Measurements from ENCODE around the gene OR6S1. TPM values are rescaled to one million over a fixed set of nuclear protein-coding genes. Genes with fewer than 3 reads are reported as not detected.
"Not testable (repeated sequence)": the region's sequence is repeated elsewhere in the genome, so short reads cannot be mapped to it uniquely, and the experiment has no call there.

The OR6S1 gene
- total RNA-seq, 1 donor from 2014 or later: not detected

DNA sequence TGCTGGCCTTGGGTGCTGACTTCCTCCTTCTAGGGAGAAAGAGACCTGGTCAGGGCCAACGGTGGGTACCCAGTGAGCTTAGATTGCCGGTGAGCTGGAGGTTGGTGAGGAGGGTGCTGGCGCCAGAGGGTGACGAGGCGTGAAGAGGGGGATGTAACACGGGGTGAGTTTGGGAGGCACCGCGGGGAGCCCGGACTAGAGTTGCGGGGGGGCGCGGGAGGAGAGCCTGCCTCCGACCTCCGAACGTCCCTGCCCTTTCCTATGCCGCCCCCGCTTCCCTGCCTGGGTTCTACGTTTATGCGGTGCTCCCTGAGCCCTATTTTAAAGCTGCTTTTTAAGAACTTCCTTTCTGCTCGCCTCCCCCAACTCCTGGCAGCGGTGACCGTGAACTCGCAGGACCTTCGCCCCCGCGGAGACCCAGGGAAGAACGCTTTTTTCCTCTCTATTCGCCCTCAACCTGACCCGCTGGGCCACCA lies 18.6 kb downstream of the OR6S1 start:
- Mint-ChIP-seq H3K36me3 (ENCODE audit: low read depth) (peaks cover 3% of the 10 kb centered on the region), H3K27me3 (peaks cover 12% of the 10 kb centered on the region), H3K4me1 (peaks cover 62% of the 10 kb centered on the region), H3K4me3 (peak overlapping the region; percentile 78), H3K27ac (peak overlapping the region; percentile 63), H3K9me3 (no peaks in the 10 kb centered on the region)
- ATAC-seq (ENCODE audit: low read depth): peak; percentile 30
- POLR2A ChIA-PET: interaction anchor here (0.7 to 1.2 kb wide), 5 partner anchors 9 to 66 kb away, joined by 3 to 4 read pairs (median 4); partner anchors contain the start of gene ANG
- intact Hi-C loops (cut with micrococcal nuclease): loop anchor here (1.0 to 10.0 kb wide), 2 partner anchors 8 to 642 kb away; partner anchors contain the start of gene HNRNPC
- CTCF ChIA-PET: interaction anchor here (0.8 to 1.6 kb wide), 4 partner anchors 9 to 295 kb away, joined by 3 to 6 read pairs (median 4); no protein-coding TSS in a partner anchor
- no peak for DNase-seq
- TF ChIP-seq, protein P1, sequence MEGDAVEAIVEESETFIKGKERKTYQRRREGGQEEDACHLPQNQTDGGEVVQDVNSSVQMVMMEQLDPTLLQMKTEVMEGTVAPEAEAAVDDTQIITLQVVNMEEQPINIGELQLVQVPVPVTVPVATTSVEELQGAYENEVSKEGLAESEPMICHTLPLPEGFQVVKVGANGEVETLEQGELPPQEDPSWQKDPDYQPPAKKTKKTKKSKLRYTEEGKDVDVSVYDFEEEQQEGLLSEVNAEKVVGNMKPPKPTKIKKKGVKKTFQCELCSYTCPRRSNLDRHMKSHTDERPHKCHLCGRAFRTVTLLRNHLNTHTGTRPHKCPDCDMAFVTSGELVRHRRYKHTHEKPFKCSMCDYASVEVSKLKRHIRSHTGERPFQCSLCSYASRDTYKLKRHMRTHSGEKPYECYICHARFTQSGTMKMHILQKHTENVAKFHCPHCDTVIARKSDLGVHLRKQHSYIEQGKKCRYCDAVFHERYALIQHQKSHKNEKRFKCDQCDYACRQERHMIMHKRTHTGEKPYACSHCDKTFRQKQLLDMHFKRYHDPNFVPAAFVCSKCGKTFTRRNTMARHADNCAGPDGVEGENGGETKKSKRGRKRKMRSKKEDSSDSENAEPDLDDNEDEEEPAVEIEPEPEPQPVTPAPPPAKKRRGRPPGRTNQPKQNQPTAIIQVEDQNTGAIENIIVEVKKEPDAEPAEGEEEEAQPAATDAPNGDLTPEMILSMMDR (IDR thresholded peaks at IDR 0.05): no peak

DNA sequence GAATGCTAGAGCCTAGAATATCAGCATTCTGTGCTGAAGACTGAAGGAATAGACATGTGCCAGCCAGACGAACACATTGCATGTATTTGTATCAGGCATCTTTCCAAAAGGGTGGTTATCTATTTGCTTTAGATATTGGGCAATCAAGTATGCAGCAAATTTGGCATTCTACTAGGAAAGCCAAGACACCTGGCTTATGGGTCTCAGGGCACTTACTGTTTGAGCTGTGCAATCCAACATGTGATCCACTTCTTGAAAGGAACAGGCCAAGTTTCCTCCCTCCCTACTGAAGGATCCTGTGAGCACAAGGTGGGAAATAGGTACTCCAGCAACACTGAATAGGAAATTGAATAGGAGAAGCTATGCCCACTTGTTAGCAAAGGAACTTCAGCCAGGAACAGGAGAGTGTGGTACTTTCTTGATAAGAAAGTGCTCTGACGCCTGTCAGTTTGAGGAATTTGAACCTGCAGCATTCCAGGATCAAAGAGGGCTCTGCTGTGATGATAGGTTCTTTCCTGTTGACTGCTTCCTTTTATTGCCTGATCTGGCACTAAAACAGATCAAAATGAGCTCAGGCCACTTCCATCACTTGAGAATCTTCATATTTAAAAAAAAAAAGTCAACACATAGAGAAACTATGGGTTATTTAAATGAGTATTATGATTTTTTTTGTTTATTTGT lies 20.6 kb downstream of the OR6S1 start:
- Mint-ChIP-seq H3K4me3 (no peak overlapping the region), H3K36me3 (ENCODE audit: low read depth) (peaks cover 3% of the 10 kb centered on the region), H3K4me1 (peaks cover 50% of the 10 kb centered on the region), H3K27ac (no peak overlapping the region), H3K9me3 (no peaks in the 10 kb centered on the region), H3K27me3 (peaks cover 12% of the 10 kb centered on the region)
- TF ChIP-seq, protein P1 (IDR thresholded peaks at IDR 0.05): no peak
- CTCF ChIA-PET: no interaction called here
- intact Hi-C loops (cut with micrococcal nuclease): loop anchor here (10.0 kb wide), 1 partner anchor 644 kb away; the partner anchor contains the start of gene HNRNPC
- POLR2A ChIA-PET: no interaction called here
- DNase-seq (no peak), ATAC-seq (ENCODE audit: low read depth) (no peak)

DNA sequence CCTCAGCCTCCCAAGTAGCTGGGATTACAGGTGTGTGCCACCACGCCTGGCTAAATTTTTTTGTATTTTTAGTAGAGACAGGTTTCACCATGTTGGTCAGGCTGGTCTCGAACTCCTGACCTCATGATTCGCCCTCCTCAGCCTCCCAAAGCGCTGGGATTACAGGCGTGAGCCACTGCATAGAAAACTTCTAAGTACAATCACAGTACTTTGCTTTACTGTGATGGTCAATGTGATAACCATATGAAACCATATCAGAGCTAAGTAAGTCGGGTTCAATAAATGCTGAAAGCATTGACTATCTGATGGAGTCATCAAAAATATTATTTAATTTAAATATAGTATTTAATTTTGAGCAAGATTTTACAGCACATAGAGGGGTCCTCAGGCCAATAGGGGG lies 21.8 kb downstream of the OR6S1 start:
- not testable (repeated sequence) for H3K9me3 Mint-ChIP-seq
- Mint-ChIP-seq H3K27me3 (peaks cover 12% of the 10 kb centered on the region), H3K4me1 (peaks cover 40% of the 10 kb centered on the region)

DNA sequence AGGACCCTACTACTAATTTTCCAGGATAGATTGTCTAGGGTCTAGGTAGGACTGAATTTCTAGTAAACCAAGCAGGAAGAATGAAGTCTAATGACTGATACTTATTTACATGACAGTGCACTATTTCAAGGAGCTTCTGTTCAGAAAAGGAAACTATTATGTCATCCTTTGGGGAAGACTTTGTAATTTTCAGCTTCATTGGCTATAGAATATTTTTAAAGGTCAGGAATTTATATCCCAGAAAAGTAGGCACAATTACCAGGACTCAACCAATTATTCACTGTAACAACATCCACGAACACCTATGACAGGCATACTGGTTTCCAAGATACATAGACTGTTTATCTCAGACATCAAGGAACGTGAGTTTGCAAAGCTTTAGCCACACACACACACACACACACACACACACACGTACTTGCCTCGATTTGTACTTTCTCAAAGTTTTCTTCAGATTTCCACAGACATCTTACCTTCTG lies 23.2 kb downstream of the OR6S1 start:
- peaks cover 28% of the 10 kb centered on the region for H3K4me1 Mint-ChIP-seq
- TF ChIP-seq, protein P1 (IDR thresholded peaks at IDR 0.05): no peak
- H3K36me3 Mint-ChIP-seq (ENCODE audit: low read depth): no peaks in the 10 kb centered on the region
- DNase-seq: no peak
- CTCF ChIA-PET: no interaction called here
- H3K4me3 Mint-ChIP-seq: no peak overlapping the region
- intact Hi-C loops (cut with micrococcal nuclease): no loop called here
- ATAC-seq (ENCODE audit: low read depth): no peak
- H3K9me3 Mint-ChIP-seq: no peaks in the 10 kb centered on the region
- H3K27me3 Mint-ChIP-seq: peaks cover 9% of the 10 kb centered on the region
- POLR2A ChIA-PET: no interaction called here
- H3K27ac Mint-ChIP-seq: no peak overlapping the region

More for the DNA sequence above, 21.8 kb downstream of the OR6S1 start:
- DNase-seq; CTCF ChIA-PET; H3K36me3 Mint-ChIP-seq (ENCODE audit: low read depth); POLR2A ChIA-PET; H3K27ac Mint-ChIP-seq; H3K4me3 Mint-ChIP-seq; ATAC-seq (ENCODE audit: low read depth): not testable (repeated sequence)
- intact Hi-C loops (cut with micrococcal nuclease): loop anchor here (10.0 kb wide), 1 partner anchor 645 kb away; the partner anchor contains the start of gene HNRNPC

DNA sequence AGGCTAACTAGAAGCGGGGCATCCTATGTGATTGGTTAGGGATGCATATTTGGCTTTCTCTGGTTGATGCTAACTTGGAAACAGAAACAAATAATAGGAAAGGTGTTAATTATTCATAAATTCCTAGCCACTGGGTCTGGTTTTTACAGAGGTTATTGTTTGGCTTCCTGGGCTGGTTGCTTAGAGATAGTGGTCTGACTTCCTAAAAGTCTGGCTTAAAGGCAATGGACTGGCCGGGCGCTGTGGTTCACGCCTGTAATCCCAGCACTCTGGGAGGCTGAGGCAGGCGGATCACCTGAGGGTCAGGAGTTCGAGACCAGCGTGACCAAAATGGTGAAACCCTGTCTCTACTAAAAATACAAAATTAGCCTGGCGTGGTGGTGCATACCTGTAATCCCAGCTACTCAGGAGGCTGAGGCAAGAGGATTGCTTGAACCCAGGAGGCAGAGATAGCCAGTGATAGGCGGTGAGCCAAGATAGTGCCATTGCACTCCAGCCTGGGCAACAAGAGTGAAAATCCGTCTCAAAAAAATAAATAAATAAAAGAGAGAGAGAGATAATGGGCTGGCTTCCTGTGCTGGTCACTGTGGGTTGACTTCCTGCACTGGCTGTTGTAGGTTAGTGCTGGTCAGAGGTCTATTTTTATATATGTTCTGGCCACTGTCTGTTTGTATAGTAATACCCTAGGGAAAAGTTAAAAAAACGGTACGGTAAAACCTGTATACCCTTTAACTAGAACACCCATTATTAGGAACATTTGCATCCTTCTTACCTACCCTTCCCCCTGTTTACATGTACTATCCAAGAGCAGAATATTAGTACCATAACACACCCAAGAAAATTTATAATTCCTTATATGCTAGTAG lies 24.1 kb downstream of the OR6S1 start:
- peaks cover 8% of the 10 kb centered on the region for H3K27me3 Mint-ChIP-seq
- ChIA-PET POLR2A (no interaction called here), CTCF (no interaction called here)
- no peaks in the 10 kb centered on the region for H3K36me3 Mint-ChIP-seq (ENCODE audit: low read depth)
- no peak overlapping the region for H3K4me3 Mint-ChIP-seq
- no peak for DNase-seq
- peaks cover 18% of the 10 kb centered on the region for H3K4me1 Mint-ChIP-seq
- H3K9me3 Mint-ChIP-seq: no peaks in the 10 kb centered on the region
- ATAC-seq (ENCODE audit: low read depth): no peak
- H3K27ac Mint-ChIP-seq: no peak overlapping the region
- TF ChIP-seq, protein P1 (IDR thresholded peaks at IDR 0.05): no peak
- intact Hi-C loops (cut with micrococcal nuclease): no loop called here
